K562 (cell line): Measurements from ENCODE around the gene ABHD16A. TPM values are rescaled to one million over a fixed set of nuclear protein-coding genes. Genes with fewer than 3 reads are reported as not detected.

Experiments used
- ARHGAP35 ChIP-seq: fragments of 450-650 bp; IDR thresholded peaks from 2 replicates; pipeline ENCODE4 v1.6.1; 2018; ENCODE audit not compliant: partially characterized antibody
- CLOCK ChIP-seq: fragments of 250-450 bp; sonication (Bioruptor Pico); IDR thresholded peaks from 2 replicates; pipeline ENCODE4 v1.4.0; 2020; ENCODE audit warnings: mild to moderate bottlenecking, moderate library complexity, borderline replicate concordance
- CTCFL ChIP-seq: IDR thresholded peaks from 2 replicates; pipeline ENCODE4 v1.6.1; 2011; ENCODE audit warnings: borderline replicate concordance, low read depth, mild to moderate bottlenecking, moderate library complexity, low read length; ENCODE audit not compliant: insufficient read depth, poor library complexity, severe bottlenecking
- E2F8 ChIP-seq: fragments of 450-650 bp; IDR thresholded peaks from 2 replicates; pipeline ENCODE4 v1.7.1; 2018; ENCODE audit warnings: mild to moderate bottlenecking, low read depth; ENCODE audit not compliant: partially characterized antibody
- IRF9 ChIP-seq: fragments of 450-650 bp; IDR thresholded peaks from 2 replicates; pipeline ENCODE4 v1.6.1; 2016; ENCODE audit warnings: missing biosample characterization, missing genetic modification characterization
- KLF10 ChIP-seq: fragments of 250-450 bp; sonication (Bioruptor Pico); IDR thresholded peaks from 2 replicates; pipeline ENCODE4 v1.6.1; 2021; ENCODE audit warnings: matching md5 sums
- MEIS2 ChIP-seq: fragments of 450-650 bp; IDR thresholded peaks from 2 replicates; pipeline ENCODE4 v1.6.1; 2014; ENCODE audit warnings: mild to moderate bottlenecking; ENCODE audit not compliant: partially characterized antibody
- NRF1 ChIP-seq, 2 experiments: fragments of 450-650 bp; IDR thresholded peaks in 1 of 2; conservative IDR thresholded peaks in 1 of 2; 2 replicates each; pipeline ENCODE4 v1.6.1; 2014; ENCODE audit warnings: mild to moderate bottlenecking in 2 of 2
- RBFOX2 ChIP-seq: fragments of 200-400 bp; formaldehyde crosslinking; IDR thresholded peaks from 2 replicates; pipeline ENCODE4 v1.6.1; 2017; ENCODE audit warnings: low read depth, mild to moderate bottlenecking, low read length, moderate library complexity
- TFAM ChIP-seq: fragments of 250-450 bp; sonication (Bioruptor Pico); conservative IDR thresholded peaks from 2 replicates; pipeline ENCODE4 v1.5.0; 2021; ENCODE audit warnings: mild to moderate bottlenecking, moderate library complexity
- THAP12 ChIP-seq: fragments of 250-450 bp; sonication (Bioruptor Pico); IDR thresholded peaks from 2 replicates; pipeline ENCODE4 v1.9.0; 2021; ENCODE audit warnings: mild to moderate bottlenecking, inconsistent platforms
- ZC3H4 ChIP-seq: sonication (generic); formaldehyde crosslinking; IDR thresholded peaks from 2 replicates; pipeline ENCODE4 v1.9.0; 2021; ENCODE audit warnings: missing genetic modification reagents, borderline replicate concordance
- polyA plus RNA-seq, 8 experiments: library from polyadenylated mRNA; depleted of rRNA in 4 of 8; stranded (reverse) in 5 of 8; unstranded in 3 of 8; fragments of >200 nt; fragmentation: Nextera tagmentation in 2 of 8; fragmentation: Illumina TruSeq in 1 of 8; extraction: Ambion mirVana in 2 of 8; extraction: Trizol in 1 of 8; gene quantifications; 2 replicates each; pipeline versions ENCODE4 v1.2.1 to v1.2.3, GENCODE V29; 2011 to 2014; ENCODE audit warnings: inconsistent platforms in 1 of 8, missing spikeins in 1 of 8
- total RNA-seq, 7 experiments: library from RNA; depleted of rRNA in 6 of 7; stranded (reverse); fragments of >200 nt in 6 of 7; fragmentation: Illumina TruSeq in 2 of 7; extraction: Trizol in 2 of 7; gene quantifications; 2 replicates each; pipeline versions ENCODE4 v1.2.1 to v1.2.3, GENCODE V29; 2011 to 2021; ENCODE audit warnings: low replicate concordance in 1 of 7

Gene ABHD16A
- total and polyA plus RNA-seq, 9 of the 15 experiments (the other 6 are each of a cell fraction or from before 2014, with no cell fraction given) = 25.8 to 120 (median 81.6) TPM

- TF ChIP-seq THAP12 (CRISPR knock-in tag) (peak; percentile 76), ARHGAP35 (no peak), KLF10 (CRISPR knock-in tag) (no peak; the same call in 1 of the 2 replicates), ZC3H4 (no peak), CLOCK (CRISPR knock-in tag) (no peak), MEIS2 (peak; percentile 91), RBFOX2 (peak; percentile 85; the same call in 1 of the 2 replicates), IRF9 (tag) (no peak), NRF1 (conservative IDR thresholded peaks at IDR 0.05 in 1 of 2, IDR thresholded peaks at IDR 0.05 in 1 of 2) (peak; percentile 98 to 99), TFAM (CRISPR knock-in tag) (no peak), CTCFL (peak; percentile 5), E2F8 (peak; percentile 99)
Observed at GRCh38 chr6:31664790-31665500, 38.2 kb downstream of the ABHD16A start, which contains the start of gene GPANK1 (continued).
